Neural cell (in vitro differentiated cells): ENCODE results near the gene AASS. TPM values are rescaled to one million over a fixed set of nuclear protein-coding genes. Genes with fewer than 3 reads are reported as not detected.
"Not testable (repeated sequence)": the region's sequence is repeated elsewhere in the genome, so short reads cannot be mapped to it uniquely, and the experiment has no call there.

Experiments used
- H2AFZ ChIP-seq: fragments of 200-600, 300-800 bp; sonication (generic), shearing (Covaris generic); 2 replicates; pipeline ENCODE4 v1.6.0; 2014; ENCODE audit warnings: low read depth, mild to moderate bottlenecking, antibody characterized with exemption, low read length, moderate library complexity
- H3F3A ChIP-seq: fragments of 200-600 bp; shearing (Covaris generic); 2 replicates; pipeline ENCODE4 v1.6.1; 2016; ENCODE audit warnings: mild to moderate bottlenecking, moderate library complexity, mixed read lengths, antibody characterized with exemption, low read length; ENCODE audit not compliant: insufficient read depth, poor library complexity, severe bottlenecking
- H3K27ac ChIP-seq: fragments of 200-600, 300-800 bp; sonication (generic), shearing (Covaris generic); 2 replicates; pipeline ENCODE4 v1.5.1; 2014; ENCODE audit warnings: mild to moderate bottlenecking, low read length, moderate library complexity
- H3K27me3 ChIP-seq: fragments of 300-800, 200-600 bp; sonication (generic), shearing (Covaris generic); 2 replicates; pipeline ENCODE4 v1.6.0; 2014; ENCODE audit warnings: mild to moderate bottlenecking, low read depth, low read length, moderate library complexity; ENCODE audit not compliant: insufficient read depth
- H3K36me3 ChIP-seq: fragments of 300-800, 200-600 bp; sonication (generic), shearing (Covaris generic); 2 replicates; pipeline ENCODE4 v1.5.1; 2014; ENCODE audit warnings: mild to moderate bottlenecking, antibody characterized with exemption, low read length, moderate library complexity; ENCODE audit not compliant: insufficient read depth
- H3K4me2 ChIP-seq: fragments of 300-800, 200-600 bp; sonication (generic), shearing (Covaris generic); 2 replicates; pipeline ENCODE4 v1.6.0; 2014; ENCODE audit warnings: mild to moderate bottlenecking, low read length
- H3K4me3 ChIP-seq: fragments of 300-800, 200-600 bp; sonication (generic), shearing (Covaris generic); 2 replicates; pipeline ENCODE4 v1.5.1; 2014; ENCODE audit warnings: mild to moderate bottlenecking, low read length, moderate library complexity
- H3K79me2 ChIP-seq: fragments of 200-600 bp; shearing (Covaris generic); replicated peaks from 2 replicates; pipeline ENCODE4 v1.6.0; 2014; ENCODE audit warnings: mild to moderate bottlenecking, low read length, moderate library complexity; ENCODE audit not compliant: insufficient read depth
- H3K9ac ChIP-seq: fragments of 300-800, 200-600 bp; sonication (generic), shearing (Covaris generic); 2 replicates; pipeline ENCODE4 v1.6.1; 2016; ENCODE audit warnings: mild to moderate bottlenecking, low read length, mixed read lengths
- H3K9me2 ChIP-seq: fragments of 200-600 bp; shearing (Covaris generic); 2 replicates; pipeline ENCODE4 v1.6.1; 2016; ENCODE audit warnings: mild to moderate bottlenecking, low read length, mixed read lengths; ENCODE audit not compliant: insufficient read depth
- H3K9me3 ChIP-seq: fragments of 200-600, 300-800 bp; sonication (generic), shearing (Covaris generic); 2 replicates; pipeline ENCODE4 v1.6.1; 2016; ENCODE audit warnings: mild to moderate bottlenecking, mixed run types, low read length, moderate library complexity, mixed read lengths
- H4K20me1 ChIP-seq: fragments of 200-600 bp; shearing (Covaris generic); 2 replicates; pipeline ENCODE4 v1.6.1; 2016; ENCODE audit warnings: mild to moderate bottlenecking, mixed run types; ENCODE audit not compliant: insufficient read depth
- EP300 ChIP-seq: fragments of 450-650 bp; conservative IDR thresholded peaks from 2 replicates; pipeline ENCODE4 v1.6.1; 2014; ENCODE audit warnings: antibody characterized with exemption, mild to moderate bottlenecking, moderate library complexity; ENCODE audit not compliant: poor library complexity, severe bottlenecking
- EZH2 ChIP-seq: fragments of 200-600, 300-800 bp; shearing (Covaris generic), sonication (generic); IDR thresholded peaks from 2 replicates; pipeline ENCODE4 v1.6.1; 2014; ENCODE audit warnings: antibody characterized with exemption, low read length, borderline replicate concordance, mild to moderate bottlenecking; ENCODE audit not compliant: insufficient read depth, poor library complexity, severe bottlenecking
- MXI1 ChIP-seq: fragments of 450-650 bp; conservative IDR thresholded peaks from 2 replicates; pipeline ENCODE4 v1.6.1; 2014; ENCODE audit warnings: antibody characterized with exemption, mild to moderate bottlenecking; ENCODE audit not compliant: poor library complexity, severe bottlenecking
- POLR2AphosphoS5 ChIP-seq: IDR thresholded peaks from 2 replicates; pipeline ENCODE4 v1.6.1; 2012
- RAD21 ChIP-seq: fragments of 450-650 bp; conservative IDR thresholded peaks from 2 replicates; pipeline ENCODE4 v1.6.1; 2014; ENCODE audit warnings: antibody characterized with exemption, mild to moderate bottlenecking, moderate library complexity
- SMC3 ChIP-seq: fragments of 450-650 bp; conservative IDR thresholded peaks from 2 replicates; pipeline ENCODE4 v1.6.1; 2014; ENCODE audit warnings: antibody characterized with exemption, mild to moderate bottlenecking, moderate library complexity; ENCODE audit not compliant: poor library complexity
- TAF1 ChIP-seq: IDR thresholded peaks from 2 replicates; pipeline ENCODE4 v1.6.1; 2012; ENCODE audit warnings: low read depth
- polyA plus RNA-seq: library from polyadenylated mRNA; depleted of rRNA; stranded (reverse); fragments of >200 nt; gene quantifications from 2 replicates; pipeline ENCODE4 v1.2.3, GENCODE V29; 2014
- TF ChIP-seq, protein P1 (sequence below): IDR thresholded peaks from 2 replicates; pipeline ENCODE4 v1.6.1; 2012; ENCODE audit warnings: borderline replicate concordance
- TF ChIP-seq, protein P2 (sequence below): fragments of 450-650 bp; IDR thresholded peaks from 2 replicates; pipeline ENCODE4 v1.5.1; 2014; ENCODE audit warnings: antibody characterized with exemption, mild to moderate bottlenecking, moderate library complexity; ENCODE audit not compliant: poor library complexity, severe bottlenecking

The AASS gene
- polyA plus RNA-seq, 1 donor from 2014 or later, result 12.5 TPM

- Histone ChIP-seq H3F3A (no peaks in the 10 kb centered on the region), H3K9me3 (no peaks in the 10 kb centered on the region), H2AFZ (no peak overlapping the region), H3K79me2 (peaks cover 61% of the 10 kb centered on the region), H3K9me2 (no peaks in the 10 kb centered on the region), H3K36me3 (no peaks in the 10 kb centered on the region), H3K27ac (no peak overlapping the region), H3K4me2 (no peak overlapping the region), H4K20me1 (no peaks in the 10 kb centered on the region), H3K9ac (no peak overlapping the region), H3K4me3 (no peak overlapping the region), H3K27me3 (no peaks in the 10 kb centered on the region)
- TF ChIP-seq, protein P1, sequence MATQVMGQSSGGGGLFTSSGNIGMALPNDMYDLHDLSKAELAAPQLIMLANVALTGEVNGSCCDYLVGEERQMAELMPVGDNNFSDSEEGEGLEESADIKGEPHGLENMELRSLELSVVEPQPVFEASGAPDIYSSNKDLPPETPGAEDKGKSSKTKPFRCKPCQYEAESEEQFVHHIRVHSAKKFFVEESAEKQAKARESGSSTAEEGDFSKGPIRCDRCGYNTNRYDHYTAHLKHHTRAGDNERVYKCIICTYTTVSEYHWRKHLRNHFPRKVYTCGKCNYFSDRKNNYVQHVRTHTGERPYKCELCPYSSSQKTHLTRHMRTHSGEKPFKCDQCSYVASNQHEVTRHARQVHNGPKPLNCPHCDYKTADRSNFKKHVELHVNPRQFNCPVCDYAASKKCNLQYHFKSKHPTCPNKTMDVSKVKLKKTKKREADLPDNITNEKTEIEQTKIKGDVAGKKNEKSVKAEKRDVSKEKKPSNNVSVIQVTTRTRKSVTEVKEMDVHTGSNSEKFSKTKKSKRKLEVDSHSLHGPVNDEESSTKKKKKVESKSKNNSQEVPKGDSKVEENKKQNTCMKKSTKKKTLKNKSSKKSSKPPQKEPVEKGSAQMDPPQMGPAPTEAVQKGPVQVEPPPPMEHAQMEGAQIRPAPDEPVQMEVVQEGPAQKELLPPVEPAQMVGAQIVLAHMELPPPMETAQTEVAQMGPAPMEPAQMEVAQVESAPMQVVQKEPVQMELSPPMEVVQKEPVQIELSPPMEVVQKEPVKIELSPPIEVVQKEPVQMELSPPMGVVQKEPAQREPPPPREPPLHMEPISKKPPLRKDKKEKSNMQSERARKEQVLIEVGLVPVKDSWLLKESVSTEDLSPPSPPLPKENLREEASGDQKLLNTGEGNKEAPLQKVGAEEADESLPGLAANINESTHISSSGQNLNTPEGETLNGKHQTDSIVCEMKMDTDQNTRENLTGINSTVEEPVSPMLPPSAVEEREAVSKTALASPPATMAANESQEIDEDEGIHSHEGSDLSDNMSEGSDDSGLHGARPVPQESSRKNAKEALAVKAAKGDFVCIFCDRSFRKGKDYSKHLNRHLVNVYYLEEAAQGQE, result no peak
- TF ChIP-seq SMC3, result no peak
- TF ChIP-seq EP300, result no peak
- no peak for TF ChIP-seq TAF1
- TF ChIP-seq MXI1, result no peak
- TF ChIP-seq, protein P2, sequence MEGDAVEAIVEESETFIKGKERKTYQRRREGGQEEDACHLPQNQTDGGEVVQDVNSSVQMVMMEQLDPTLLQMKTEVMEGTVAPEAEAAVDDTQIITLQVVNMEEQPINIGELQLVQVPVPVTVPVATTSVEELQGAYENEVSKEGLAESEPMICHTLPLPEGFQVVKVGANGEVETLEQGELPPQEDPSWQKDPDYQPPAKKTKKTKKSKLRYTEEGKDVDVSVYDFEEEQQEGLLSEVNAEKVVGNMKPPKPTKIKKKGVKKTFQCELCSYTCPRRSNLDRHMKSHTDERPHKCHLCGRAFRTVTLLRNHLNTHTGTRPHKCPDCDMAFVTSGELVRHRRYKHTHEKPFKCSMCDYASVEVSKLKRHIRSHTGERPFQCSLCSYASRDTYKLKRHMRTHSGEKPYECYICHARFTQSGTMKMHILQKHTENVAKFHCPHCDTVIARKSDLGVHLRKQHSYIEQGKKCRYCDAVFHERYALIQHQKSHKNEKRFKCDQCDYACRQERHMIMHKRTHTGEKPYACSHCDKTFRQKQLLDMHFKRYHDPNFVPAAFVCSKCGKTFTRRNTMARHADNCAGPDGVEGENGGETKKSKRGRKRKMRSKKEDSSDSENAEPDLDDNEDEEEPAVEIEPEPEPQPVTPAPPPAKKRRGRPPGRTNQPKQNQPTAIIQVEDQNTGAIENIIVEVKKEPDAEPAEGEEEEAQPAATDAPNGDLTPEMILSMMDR, result no peak
- TF ChIP-seq POLR2AphosphoS5, result no peak
- TF ChIP-seq RAD21, result no peak
- no peak for TF ChIP-seq EZH2
These were observed 8.8 kb downstream of the AASS start for GRCh38 chr7:122135275-122135674.

DNA sequence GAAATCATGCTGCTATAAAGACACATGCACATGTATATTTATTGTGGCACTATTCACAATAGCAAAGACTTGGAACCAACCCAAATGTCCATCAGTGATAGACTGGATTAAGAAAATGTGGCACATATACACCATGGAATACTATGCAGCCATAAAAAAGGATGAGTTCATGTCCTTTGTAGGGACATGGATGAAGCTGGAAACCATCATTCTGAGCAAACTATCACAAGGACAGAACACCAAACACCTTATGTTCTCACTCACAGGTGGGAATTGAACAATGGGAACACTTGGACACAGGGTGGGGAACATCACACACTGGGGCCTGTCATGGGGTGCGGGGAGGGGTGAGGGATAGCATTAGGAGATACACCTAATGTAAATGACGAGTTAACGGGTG, 9.3 kb downstream of the AASS start:
- H3K9me2 ChIP-seq, H3K36me3 ChIP-seq, H3K4me2 ChIP-seq, H3K27ac ChIP-seq, H3K4me3 ChIP-seq, H3K9ac ChIP-seq, H2AFZ ChIP-seq, H3F3A ChIP-seq, H4K20me1 ChIP-seq, H3K27me3 ChIP-seq, H3K9me3 ChIP-seq: not testable (repeated sequence)
- peaks cover 57% of the 10 kb centered on the region for H3K79me2 ChIP-seq

GRCh38 chr7:122133477-122133876, 10.6 kb downstream of the AASS start:
- Histone ChIP-seq H4K20me1 (no peaks in the 10 kb centered on the region), H3K9me2 (no peaks in the 10 kb centered on the region), H3K27me3 (no peaks in the 10 kb centered on the region), H3K9me3 (no peaks in the 10 kb centered on the region), H3K4me3 (no peak overlapping the region), H2AFZ (no peak overlapping the region), H3K9ac (no peak overlapping the region), H3K27ac (no peak overlapping the region), H3K79me2 (peaks cover 44% of the 10 kb centered on the region), H3F3A (no peaks in the 10 kb centered on the region), H3K4me2 (no peak overlapping the region), H3K36me3 (no peaks in the 10 kb centered on the region)
- TF ChIP-seq TAF1 (no peak), POLR2AphosphoS5 (no peak), SMC3 (no peak)
- TF ChIP-seq, protein P1, result no peak
